ENCODE measurements around the gene TEX26.

The TEX26 gene

GRCh38 chr13:30932481-30933353, at the start of gene TEX26:
TEX26 (plus strand) TSS chr13:30932656; CDS start chr13:30932716, 60 bp downstream.
- DNase-seq (ENCODE audit: low read depth in 2 of 2), result no peak

GRCh38 chr13:30882996-30883766, 49.3 kb upstream of the TEX26 start:
- no peak for DNase-seq (ENCODE audit: low read depth in 2 of 2)

GRCh38 chr13:30884543-30884942, 47.9 kb upstream of the TEX26 start:
- DNase-seq (ENCODE audit: low read depth in 2 of 2), result no peak

GRCh38 chr13:30889196-30889690, 43.2 kb upstream of the TEX26 start:
- no peak for DNase-seq (ENCODE audit: low read depth in 2 of 2)

- DNase-seq (ENCODE audit: low read depth in 2 of 2), result no peak
These were observed 39.5 kb upstream of the TEX26 start for GRCh38 chr13:30892966-30893365.

- DNase-seq (ENCODE audit: low read depth in 2 of 2), result peak; percentile 82 to 84
These were observed 36.7 kb upstream of the TEX26 start for GRCh38 chr13:30895773-30896172.

- DNase-seq (ENCODE audit: low read depth in 2 of 2), result no peak
These were observed 34.4 kb upstream of the TEX26 start for GRCh38 chr13:30898070-30898469.

- DNase-seq (ENCODE audit: low read depth in 2 of 2), result peak; percentile 66 to 72
These were observed 33.7 kb upstream of the TEX26 start for GRCh38 chr13:30898678-30899241.

- no peak for DNase-seq (ENCODE audit: low read depth in 2 of 2)
These were observed 32.0 kb upstream of the TEX26 start for GRCh38 chr13:30900436-30900835.

- DNase-seq (ENCODE audit: low read depth in 2 of 2), result no peak
These were observed 31.3 kb upstream of the TEX26 start for GRCh38 chr13:30900952-30901749.

GRCh38 chr13:30904043-30904442, 28.4 kb upstream of the TEX26 start:
- no peak for DNase-seq (ENCODE audit: low read depth in 2 of 2)

- no peak for DNase-seq (ENCODE audit: low read depth in 2 of 2)
These were observed 26.5 kb upstream of the TEX26 start, which contains the start of gene MEDAG for GRCh38 chr13:30905932-30906383. MEDAG (plus strand) TSS chr13:30906271; CDS start chr13:30906516, 245 bp downstream.

GRCh38 chr13:30906411-30907051, 25.9 kb upstream of the TEX26 start:
- DNase-seq (ENCODE audit: low read depth in 2 of 2), result no peak

- DNase-seq (ENCODE audit: low read depth in 2 of 2), result no peak
These were observed 25.2 kb upstream of the TEX26 start for GRCh38 chr13:30907121-30907861.

GRCh38 chr13:30908416-30908980, 24.0 kb upstream of the TEX26 start:
- no peak for DNase-seq (ENCODE audit: low read depth in 2 of 2)

- no peak for DNase-seq (ENCODE audit: low read depth in 2 of 2)
These were observed 21.8 kb upstream of the TEX26 start for GRCh38 chr13:30910676-30911075.

- DNase-seq (ENCODE audit: low read depth in 2 of 2), result no peak
These were observed 16.5 kb upstream of the TEX26 start for GRCh38 chr13:30915691-30916541.

GRCh38 chr13:30916991-30917390, 15.5 kb upstream of the TEX26 start:
- DNase-seq (ENCODE audit: low read depth in 2 of 2), result no peak
